CD4-positive, alpha-beta T cell (primary cell): ENCODE data around the gene CMIP. TPM values are rescaled to one million over a fixed set of nuclear protein-coding genes. Genes with fewer than 3 reads are reported as not detected.

Experiments
- ATAC-seq: fragments of 200-7000 bp; cut with Tn5 transposase; one replicate; pipeline ENCODE4 v1.10.0; 2022; ENCODE audit warnings: mild to moderate bottlenecking; ENCODE audit not compliant: poor library complexity
- CTCF ChIA-PET: fragments of 350-600 bp; sonication (Branson Sonifier 250); formaldehyde crosslinking; loops from one replicate; lab custom pipeline; 2021; ENCODE audit warnings: antibody characterized with exemption, inconsistent platforms; lab: Charles Lee
- POLR2A ChIA-PET: fragments of 350-600 bp; sonication (Branson Sonifier 250); formaldehyde crosslinking; loops from one replicate; lab custom pipeline; 2021; ENCODE audit warnings: antibody characterized with exemption, inconsistent platforms; lab: Charles Lee
- DNase-seq, 14 experiments: peaks; one replicate each; pipeline ENCODE4 v3.0.0-alpha.2; 2013 to 2020; ENCODE audit warnings: mixed read lengths in 2 of 14
- H3K27ac ChIP-seq, 2 donors: one replicate each; pipeline versions ENCODE4 v1.5.1 to v1.7.0; 2013; ENCODE audit warnings: low read length in 2 of 2, low read depth in 1 of 2, mild to moderate bottlenecking in 1 of 2
- H3K27me3 ChIP-seq, 2 experiments: 1 replicate in 1 of 2; 2 replicates in 1 of 2; pipeline versions ENCODE4 v1.6.1 to v1.7.0; 2013; ENCODE audit warnings: low read length in 2 of 2, control low read depth in 1 of 2, mild to moderate bottlenecking in 1 of 2, moderate library complexity in 1 of 2; ENCODE audit not compliant: insufficient read depth in 2 of 2, control insufficient read depth in 1 of 2
- H3K36me3 ChIP-seq: one replicate; pipeline ENCODE4 v1.6.1; 2013; ENCODE audit warnings: low read length, control low read depth; ENCODE audit not compliant: insufficient read depth
- H3K4me1 ChIP-seq: one replicate; pipeline ENCODE4 v1.6.1; 2013; ENCODE audit warnings: low read length, control low read depth; ENCODE audit not compliant: insufficient read depth
- H3K4me3 ChIP-seq: one replicate; pipeline ENCODE4 v1.5.1; 2013; ENCODE audit warnings: mild to moderate bottlenecking, low read length, moderate library complexity
- H3K9me3 ChIP-seq, 2 experiments: 1 replicate in 1 of 2; 2 replicates in 1 of 2; pipeline versions ENCODE4 v1.6.1 to v1.7.0; 2013; ENCODE audit warnings: low read length in 2 of 2, mild to moderate bottlenecking in 2 of 2, control low read depth in 1 of 2, moderate library complexity in 1 of 2; ENCODE audit not compliant: control insufficient read depth in 1 of 2, insufficient read depth in 1 of 2
- H3K27ac Mint-ChIP-seq: one replicate; pipeline ENCODE4 v1.8.0; 2020; ENCODE audit warnings: mixed read lengths
- H3K27me3 Mint-ChIP-seq: one replicate; pipeline ENCODE4 v1.8.0; 2021; ENCODE audit warnings: mixed read lengths
- H3K36me3 Mint-ChIP-seq: one replicate; pipeline ENCODE4 v1.8.0; 2021; ENCODE audit warnings: low read depth, mixed read lengths
- H3K4me1 Mint-ChIP-seq: one replicate; pipeline ENCODE4 v1.8.0; 2021; ENCODE audit warnings: low read depth, mixed read lengths
- H3K4me3 Mint-ChIP-seq: one replicate; pipeline ENCODE4 v1.8.0; 2020; ENCODE audit warnings: mild to moderate bottlenecking, mixed read lengths
- H3K9me3 Mint-ChIP-seq: one replicate; pipeline ENCODE4 v1.8.0; 2020; ENCODE audit warnings: mixed read lengths
- intact Hi-C, 2 experiments: fragments of 100-400 bp; cut with DNase I in 1 of 2; cut with micrococcal nuclease in 1 of 2; formaldehyde crosslinking; loops; one replicate each; pipeline versions ENCODE4 v1.15.1 to v1.9.0; 2023 to 2025; cut with DNase I, micrococcal nuclease
- total RNA-seq, 174 experiments: library from RNA in 2 of 174; stranded (reverse) in 2 of 174; gene quantifications; one replicate each; pipeline ENCODE4 v1.2.3 and lab custom pipeline; 2021 to 2026
- TF ChIP-seq, protein P1 (sequence below): fragments of 200-600 bp; IDR thresholded peaks from one replicate; pipeline ENCODE4 v1.8.0; 2022; ENCODE audit warnings: antibody characterized with exemption, mild to moderate bottlenecking

The CMIP gene
- total RNA-seq, 2 experiments from 2014 or later = 33.5 to 35.3 TPM

DNA sequence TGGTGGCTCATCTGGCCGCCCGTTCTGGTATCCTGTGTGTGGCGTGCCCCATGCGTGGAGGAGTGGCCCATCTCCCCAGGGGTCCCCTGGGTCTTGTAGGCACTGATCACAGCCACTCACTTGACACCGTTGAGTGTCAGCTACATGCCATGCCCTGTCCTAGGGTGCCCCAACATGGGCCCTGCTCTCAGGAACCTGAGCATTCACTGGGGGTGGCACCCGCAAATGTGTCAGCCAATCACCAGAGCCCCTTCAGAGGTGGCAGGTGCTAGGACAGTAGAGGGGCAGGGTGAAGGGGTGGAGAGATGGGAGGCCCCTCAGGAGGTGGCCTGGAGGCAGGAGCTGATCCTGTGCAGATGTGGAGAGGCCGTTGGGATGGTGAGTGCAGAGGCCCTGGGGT lies 27.8 kb downstream of the CMIP start:
- H3K27me3 Mint-ChIP-seq = no peaks in the 10 kb centered on the region
- intact Hi-C loops = loop anchor here in 1 of 2 experiments (10.0 kb wide), 1 partner anchor 68 kb away; no protein-coding TSS in a partner anchor
- peaks cover 14% of the 10 kb centered on the region for H3K36me3 Mint-ChIP-seq
- Histone ChIP-seq H3K4me3 (no peak overlapping the region), H3K9me3 (no peaks in the 10 kb centered on the region), H3K4me1 (peaks cover 78% of the 10 kb centered on the region), H3K36me3 (peaks cover 11% of the 10 kb centered on the region), H3K27ac (peak overlapping the region in 1 of 2 donors; percentile 27), H3K27me3 (no peaks in the 10 kb centered on the region)
- ATAC-seq (no peak), DNase-seq (no peak)
- H3K4me1 Mint-ChIP-seq = peaks cover 92% of the 10 kb centered on the region
- CTCF ChIA-PET = no interaction called here
- TF ChIP-seq, protein P1, sequence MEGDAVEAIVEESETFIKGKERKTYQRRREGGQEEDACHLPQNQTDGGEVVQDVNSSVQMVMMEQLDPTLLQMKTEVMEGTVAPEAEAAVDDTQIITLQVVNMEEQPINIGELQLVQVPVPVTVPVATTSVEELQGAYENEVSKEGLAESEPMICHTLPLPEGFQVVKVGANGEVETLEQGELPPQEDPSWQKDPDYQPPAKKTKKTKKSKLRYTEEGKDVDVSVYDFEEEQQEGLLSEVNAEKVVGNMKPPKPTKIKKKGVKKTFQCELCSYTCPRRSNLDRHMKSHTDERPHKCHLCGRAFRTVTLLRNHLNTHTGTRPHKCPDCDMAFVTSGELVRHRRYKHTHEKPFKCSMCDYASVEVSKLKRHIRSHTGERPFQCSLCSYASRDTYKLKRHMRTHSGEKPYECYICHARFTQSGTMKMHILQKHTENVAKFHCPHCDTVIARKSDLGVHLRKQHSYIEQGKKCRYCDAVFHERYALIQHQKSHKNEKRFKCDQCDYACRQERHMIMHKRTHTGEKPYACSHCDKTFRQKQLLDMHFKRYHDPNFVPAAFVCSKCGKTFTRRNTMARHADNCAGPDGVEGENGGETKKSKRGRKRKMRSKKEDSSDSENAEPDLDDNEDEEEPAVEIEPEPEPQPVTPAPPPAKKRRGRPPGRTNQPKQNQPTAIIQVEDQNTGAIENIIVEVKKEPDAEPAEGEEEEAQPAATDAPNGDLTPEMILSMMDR = no peak
- H3K27ac Mint-ChIP-seq = peak overlapping the region; percentile 45
- no peak overlapping the region for H3K4me3 Mint-ChIP-seq
- no peaks in the 10 kb centered on the region for H3K9me3 Mint-ChIP-seq
- POLR2A ChIA-PET = no interaction called here

DNA sequence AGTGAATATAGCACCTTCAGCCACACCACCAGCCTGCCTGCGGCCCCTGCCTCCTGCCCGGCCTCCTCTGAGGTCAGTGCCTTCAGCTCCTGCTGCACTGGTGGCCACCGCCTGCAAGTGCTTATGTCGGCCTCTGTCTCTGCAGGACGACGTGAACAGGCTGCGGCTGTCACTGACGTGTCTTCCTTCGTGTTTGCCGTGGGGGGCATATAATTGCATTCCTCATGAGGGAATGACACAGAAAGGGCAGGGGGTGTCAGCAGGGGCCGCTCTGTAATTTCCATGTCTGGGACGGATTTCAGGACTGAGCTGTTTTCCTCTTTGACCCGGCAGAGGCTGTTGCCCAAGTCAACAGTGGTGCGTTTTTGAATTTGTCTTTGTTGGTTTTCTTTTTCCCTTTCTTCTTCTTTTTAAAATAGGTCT lies 28.5 kb downstream of the CMIP start:
- H3K27ac ChIP-seq = no peak overlapping the region
- ChIA-PET POLR2A (no interaction called here), CTCF (no interaction called here)
- H3K9me3 ChIP-seq = no peaks in the 10 kb centered on the region
- peaks cover 11% of the 10 kb centered on the region for H3K36me3 ChIP-seq
- H3K9me3 Mint-ChIP-seq = no peaks in the 10 kb centered on the region
- H3K4me1 ChIP-seq = peaks cover 78% of the 10 kb centered on the region
- TF ChIP-seq, protein P1 = no peak
- peak overlapping the region; percentile 24 for H3K27ac Mint-ChIP-seq
- intact Hi-C loops = loop anchor here in 1 of 2 experiments (10.0 kb wide), 1 partner anchor 68 kb away; no protein-coding TSS in a partner anchor
- H3K4me3 Mint-ChIP-seq = no peak overlapping the region
- peaks cover 14% of the 10 kb centered on the region for H3K36me3 Mint-ChIP-seq
- H3K27me3 Mint-ChIP-seq = no peaks in the 10 kb centered on the region
- DNase-seq = no peak
- H3K4me1 Mint-ChIP-seq = peaks cover 95% of the 10 kb centered on the region
- H3K4me3 ChIP-seq = no peak overlapping the region
- ATAC-seq = no peak
- H3K27me3 ChIP-seq = no peaks in the 10 kb centered on the region

GRCh38 chr16:81473558-81473957 lies 28.9 kb downstream of the CMIP start:
- Histone ChIP-seq H3K4me3 (no peak overlapping the region), H3K27me3 (no peaks in the 10 kb centered on the region), H3K4me1 (peaks cover 78% of the 10 kb centered on the region), H3K27ac (no peak overlapping the region), H3K36me3 (peaks cover 11% of the 10 kb centered on the region), H3K9me3 (no peaks in the 10 kb centered on the region)
- ChIA-PET CTCF (no interaction called here), POLR2A (no interaction called here)
- DNase-seq = no peak
- Mint-ChIP-seq H3K27me3 (no peaks in the 10 kb centered on the region), H3K4me1 (peaks cover 95% of the 10 kb centered on the region), H3K4me3 (no peak overlapping the region), H3K27ac (peak overlapping the region; percentile 17), H3K36me3 (peaks cover 14% of the 10 kb centered on the region), H3K9me3 (no peaks in the 10 kb centered on the region)
- intact Hi-C loops = loop anchor here in 1 of 2 experiments (10.0 kb wide), 1 partner anchor 69 kb away; no protein-coding TSS in a partner anchor
- ATAC-seq = no peak
- TF ChIP-seq, protein P1 = no peak
